T-cell (primary cell): ENCODE data around the gene KLHDC8A. TPM values are rescaled to one million over a fixed set of nuclear protein-coding genes. Genes with fewer than 3 reads are reported as not detected.

ENCODE experiments used
- ATAC-seq, 4 experiments: fragments of 200-7000 bp in 3 of 4; fragments of 150-1000 bp in 1 of 4; cut with Tn5 transposase; replicated peaks in 1 of 4; 1 replicate in 3 of 4; 2 replicates in 1 of 4; pipeline ENCODE4 v1.10.0; 2021; ENCODE audit warnings: moderate library complexity in 3 of 4, mild to moderate bottlenecking in 2 of 4, moderate number of reproducible peaks in 1 of 4
- CTCF ChIA-PET, 2 donors: fragments of 300-600 bp; sonication (Branson Sonifier 250); formaldehyde crosslinking; loops; one replicate each; lab custom pipeline; 2022; ENCODE audit warnings: antibody characterized with exemption in 2 of 2; lab: Charles Lee
- POLR2A ChIA-PET, 2 donors: fragments of 300-600 bp; sonication (Branson Sonifier 250); formaldehyde crosslinking; loops; one replicate each; lab custom pipeline; 2022; ENCODE audit warnings: antibody characterized with exemption in 2 of 2; lab: Charles Lee
- DNase-seq, 35 experiments: peaks; one replicate each; pipeline versions ENCODE4 v3.0.0 to v3.0.0-alpha.2; 2013 to 2023
- H3K27ac ChIP-seq: one replicate; pipeline ENCODE4 v1.5.1; 2013; ENCODE audit warnings: low read length
- H3K27me3 ChIP-seq, 2 experiments: replicated peaks in 1 of 2; 1 replicate in 1 of 2; 2 replicates in 1 of 2; pipeline versions ENCODE4 v1.6.1 to v1.7.0; 2013; ENCODE audit warnings: low read length in 1 of 2, mixed read lengths in 1 of 2; ENCODE audit not compliant: control insufficient read depth in 2 of 2, insufficient read depth in 2 of 2; ENCODE audit errors: extremely low read depth in 1 of 2
- H3K36me3 ChIP-seq, 2 donors: 1 replicate in 1 of 2; 2 replicates in 1 of 2; pipeline versions ENCODE4 v1.6.1 to v1.7.0; 2013; ENCODE audit warnings: low read length in 1 of 2; ENCODE audit not compliant: control insufficient read depth in 2 of 2, insufficient read depth in 1 of 2; ENCODE audit errors: extremely low read depth in 1 of 2
- H3K4me1 ChIP-seq, 2 experiments: 1 replicate in 1 of 2; 2 replicates in 1 of 2; pipeline versions ENCODE4 v1.6.1 to v1.7.0; 2013; ENCODE audit warnings: low read length in 2 of 2, mixed read lengths in 1 of 2; ENCODE audit not compliant: insufficient read depth in 2 of 2, control insufficient read depth in 1 of 2; ENCODE audit errors: extremely low read depth in 1 of 2
- H3K4me3 ChIP-seq, 2 donors: 1 replicate in 1 of 2; 2 replicates in 1 of 2; pipeline versions ENCODE4 v1.5.1 to v1.7.0; 2013; ENCODE audit warnings: mild to moderate bottlenecking in 2 of 2, low read length in 1 of 2, moderate library complexity in 1 of 2; ENCODE audit not compliant: control insufficient read depth in 1 of 2; ENCODE audit errors: extremely low read depth in 1 of 2
- H3K9me3 ChIP-seq: 2 replicates; pipeline ENCODE4 v1.7.0; 2013
- H3K27ac Mint-ChIP-seq, 2 donors: one replicate each; pipeline ENCODE4 v1.8.0; 2020 to 2021; ENCODE audit warnings: mild to moderate bottlenecking in 2 of 2, mixed read lengths in 2 of 2
- H3K27me3 Mint-ChIP-seq, 2 donors: one replicate each; pipeline ENCODE4 v1.8.0; 2021 to 2022; ENCODE audit warnings: mixed read lengths in 2 of 2
- H3K36me3 Mint-ChIP-seq: one replicate; pipeline ENCODE4 v1.8.0; 2021; ENCODE audit warnings: mixed read lengths
- H3K4me1 Mint-ChIP-seq, 3 donors: one replicate each; pipeline ENCODE4 v1.8.0; 2020 to 2022; ENCODE audit warnings: mixed read lengths in 3 of 3, mild to moderate bottlenecking in 1 of 3
- H3K4me3 Mint-ChIP-seq, 3 donors: one replicate each; pipeline ENCODE4 v1.8.0; 2020 to 2022; ENCODE audit warnings: mild to moderate bottlenecking in 3 of 3, mixed read lengths in 3 of 3, moderate library complexity in 3 of 3
- H3K9me3 Mint-ChIP-seq, 3 donors: one replicate each; pipeline ENCODE4 v1.8.0; 2020 to 2022; ENCODE audit warnings: mixed read lengths in 3 of 3
- WGBS: methylation state at CpG from one replicate; pipeline ENCODE4 v1.1.5; 2013; ENCODE audit warnings: missing lambda C conversion rate; ENCODE audit not compliant: insufficient coverage; 5-methylcytosine and 5-hydroxymethylcytosine counted together
- total RNA-seq, 35 experiments: library from RNA in 6 of 35; stranded (reverse) in 6 of 35; fragments of 120-200 nt in 1 of 35; gene quantifications; one replicate each; pipeline versions ENCODE4 v1.2.1 to v1.2.4 and lab custom pipeline; 2013 to 2026

KLHDC8A gene
- total RNA-seq, 5 donors from 2014 or later (not counting 1 experiment from before 2014, with no cell fraction given), result 0.30 TPM; not detected in 4

- Mint-ChIP-seq H3K9me3 (no peaks in the 10 kb centered on the region), H3K4me3 (peak overlapping the region; percentile 82 to 95 (median 84)), H3K27ac (peak overlapping the region; percentile 95), H3K27me3 (no peaks in the 10 kb centered on the region), H3K36me3 (peaks cover 24% of the 10 kb centered on the region), H3K4me1 (peaks cover 94 to 99% (median 98%) of the 10 kb centered on the region in 3 donors)
- no peak for ATAC-seq
- peaks cover 60 to 93% of the 10 kb centered on the region in 2 experiments for H3K4me1 ChIP-seq
- peak in 2 of 35 experiments; percentile 14 to 20 for DNase-seq
- no peaks in the 10 kb centered on the region for H3K9me3 ChIP-seq
- no peaks in the 10 kb centered on the region for H3K27me3 ChIP-seq
- H3K27ac ChIP-seq, result peak overlapping the region; percentile 66
- CTCF ChIA-PET, result interaction anchor here (0.5 to 2.7 kb wide), 6 partner anchors 10 to 40 kb away, joined by 3 to 10 read pairs (median 4); no protein-coding TSS in a partner anchor
- peak overlapping the region in 1 of 2 donors; percentile 5 for H3K4me3 ChIP-seq
- WGBS, result 43% methylated on average over 2 of the region's 5 CpGs
- POLR2A ChIA-PET, result interaction anchor here in 1 of 2 donors (1.8 kb wide), 1 partner anchor 29 kb away, joined by 11 read pairs; no protein-coding TSS in a partner anchor
- peaks cover 13 to 29% of the 10 kb centered on the region in 2 donors for H3K36me3 ChIP-seq
These were observed 41.6 kb downstream of the KLHDC8A start for GRCh38 chr1:205315008-205315618.

DNA sequence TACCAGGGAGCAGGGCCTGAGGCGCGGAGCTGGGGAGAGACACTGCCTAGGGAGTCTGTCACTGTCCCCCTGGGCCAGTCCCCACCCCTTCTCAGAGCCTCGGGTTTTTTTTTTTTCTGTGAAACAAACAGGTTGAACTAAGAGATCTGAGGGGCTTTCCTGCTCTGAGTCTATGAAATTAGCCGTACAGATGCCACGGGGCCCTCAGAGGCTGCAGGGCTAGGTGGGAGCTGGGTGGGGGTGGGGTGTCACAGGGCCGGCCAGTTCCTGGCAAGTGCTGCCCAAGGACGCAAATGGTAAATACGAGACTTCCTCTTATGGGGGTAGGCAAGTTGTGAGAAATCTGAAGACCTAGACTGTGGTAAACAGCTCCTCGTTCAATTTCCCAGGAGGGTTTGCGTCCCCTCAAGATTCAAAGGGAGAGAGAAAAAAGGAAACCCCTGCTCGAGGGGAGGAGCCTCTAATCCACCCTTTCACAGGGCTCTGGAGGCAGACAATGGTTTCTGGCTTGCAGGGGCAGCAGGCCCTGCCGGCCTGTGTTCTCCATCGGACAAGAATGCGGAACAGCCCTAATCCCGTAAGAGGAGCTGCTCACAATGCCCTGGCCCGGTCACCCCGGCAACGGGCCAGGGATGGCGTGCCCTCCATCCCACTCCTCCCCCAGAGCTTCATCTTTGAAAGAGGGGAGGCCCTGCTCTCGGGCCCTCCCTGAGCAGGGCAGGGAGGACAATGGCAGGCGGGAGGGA, 43.0 kb downstream of the KLHDC8A start:
- H3K9me3 ChIP-seq, result no peaks in the 10 kb centered on the region
- H3K27ac ChIP-seq, result peak overlapping the region; percentile 66
- H3K4me1 Mint-ChIP-seq, result peaks cover 92 to 97% (median 93%) of the 10 kb centered on the region in 3 donors
- H3K4me1 ChIP-seq, result peaks cover 54 to 90% of the 10 kb centered on the region in 2 experiments
- DNase-seq (peak in 34 of 35 experiments; percentile 7 to 75 (median 40)), ATAC-seq (peak; percentile 62 to 87 (median 68))
- WGBS, result 30% methylated on average over 10 of the region's 21 CpGs
- peaks cover 16 to 42% of the 10 kb centered on the region in 2 donors for H3K36me3 ChIP-seq
- H3K27ac Mint-ChIP-seq, result peak overlapping the region; percentile 95
- H3K27me3 ChIP-seq, result no peaks in the 10 kb centered on the region
- H3K9me3 Mint-ChIP-seq, result no peaks in the 10 kb centered on the region
- ChIA-PET CTCF (interaction anchor here (0.5 to 2.7 kb wide), 11 partner anchors 11 to 917 kb away, joined by 3 to 10 read pairs (median 3); no protein-coding TSS in a partner anchor), POLR2A (interaction anchor here in 1 of 2 donors (1.8 kb wide), 1 partner anchor 28 kb away, joined by 11 read pairs; no protein-coding TSS in a partner anchor)
- H3K27me3 Mint-ChIP-seq, result no peaks in the 10 kb centered on the region
- H3K36me3 Mint-ChIP-seq, result peaks cover 32% of the 10 kb centered on the region
- peak overlapping the region; percentile 44 to 45 for H3K4me3 ChIP-seq
- H3K4me3 Mint-ChIP-seq, result peak overlapping the region; percentile 82 to 95 (median 84)

DNA sequence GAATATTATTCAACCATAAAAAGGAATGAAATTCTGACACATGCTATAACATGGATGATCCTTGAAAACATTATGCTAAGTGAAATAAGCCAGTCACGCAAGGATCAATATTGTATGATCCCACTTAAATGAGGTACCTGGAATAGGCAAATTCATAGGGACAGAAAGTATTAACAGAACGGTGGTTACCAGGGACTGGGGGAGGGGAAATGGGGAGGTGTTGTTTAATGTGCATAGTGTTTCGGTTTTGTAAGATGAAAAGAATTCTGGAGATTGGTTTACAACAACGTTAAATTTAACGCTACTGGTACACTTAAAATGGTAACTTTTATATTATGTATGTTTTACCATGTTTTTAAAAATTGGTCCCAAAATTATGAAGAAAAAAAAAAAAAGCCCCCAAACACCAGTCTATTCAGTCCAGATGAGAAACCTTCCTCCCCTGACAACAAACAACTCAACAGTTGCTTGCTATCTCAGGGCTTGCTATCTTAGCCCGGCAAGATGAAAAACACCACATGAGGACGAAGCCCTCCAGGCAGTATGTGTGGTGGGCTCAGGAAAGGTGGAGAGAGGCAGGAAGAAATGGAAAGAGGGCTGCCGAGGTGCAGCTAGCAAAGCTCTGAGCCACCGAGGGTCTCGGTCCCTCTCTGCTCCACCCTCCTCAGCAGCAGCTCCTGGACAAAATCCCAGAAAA, 43.7 kb downstream of the KLHDC8A start:
- Mint-ChIP-seq H3K9me3 (no peaks in the 10 kb centered on the region), H3K4me1 (peaks cover 92 to 96% (median 92%) of the 10 kb centered on the region in 3 donors), H3K4me3 (peak overlapping the region; percentile 82 to 95 (median 84)), H3K27ac (peak overlapping the region; percentile 95), H3K36me3 (peaks cover 35% of the 10 kb centered on the region), H3K27me3 (no peaks in the 10 kb centered on the region)
- CTCF ChIA-PET, result interaction anchor here in 1 of 2 donors (0.6 to 2.7 kb wide), 8 partner anchors 12 to 917 kb away, joined by 3 to 10 read pairs (median 6); no protein-coding TSS in a partner anchor
- no peaks in the 10 kb centered on the region for H3K27me3 ChIP-seq
- peaks cover 49 to 89% of the 10 kb centered on the region in 2 experiments for H3K4me1 ChIP-seq
- H3K4me3 ChIP-seq, result peak overlapping the region; percentile 44 to 45
- POLR2A ChIA-PET, result interaction anchor here in 1 of 2 donors (1.8 kb wide), 1 partner anchor 27 kb away, joined by 11 read pairs; no protein-coding TSS in a partner anchor
- WGBS, result 35% methylated on average over 4 of the region's 10 CpGs
- ATAC-seq, result peak in 1 of 4 experiments; percentile 4
- no peaks in the 10 kb centered on the region for H3K9me3 ChIP-seq
- H3K27ac ChIP-seq, result peak overlapping the region; percentile 66
- peaks cover 20 to 50% of the 10 kb centered on the region in 2 donors for H3K36me3 ChIP-seq
- peak in 7 of 35 experiments; percentile 10 to 48 (median 17) for DNase-seq

- Histone ChIP-seq H3K36me3 (peaks cover 29 to 58% of the 10 kb centered on the region in 2 donors), H3K27me3 (no peaks in the 10 kb centered on the region), H3K4me1 (peaks cover 32 to 89% of the 10 kb centered on the region in 2 experiments), H3K4me3 (no peak overlapping the region), H3K9me3 (no peaks in the 10 kb centered on the region), H3K27ac (no peak overlapping the region)
- Mint-ChIP-seq H3K27ac (peak overlapping the region; percentile 71 to 95), H3K9me3 (no peaks in the 10 kb centered on the region), H3K27me3 (no peaks in the 10 kb centered on the region), H3K36me3 (peaks cover 50% of the 10 kb centered on the region), H3K4me1 (peaks cover 85 to 95% (median 91%) of the 10 kb centered on the region in 3 donors), H3K4me3 (peak overlapping the region in 1 of 3 donors; percentile 95)
- WGBS, result 80% methylated on average over 1 of the region's 8 CpGs
- ChIA-PET POLR2A (no interaction called here), CTCF (interaction anchor here (1.1 to 1.2 kb wide), 2 partner anchors 10 to 38 kb away, joined by 3 to 4 read pairs; partner anchors contain the start of gene NUAK2 (in 1 of the 2))
- DNase-seq (no peak), ATAC-seq (no peak)
These were observed 45.6 kb downstream of the KLHDC8A start for GRCh38 chr1:205310976-205311704.

DNA sequence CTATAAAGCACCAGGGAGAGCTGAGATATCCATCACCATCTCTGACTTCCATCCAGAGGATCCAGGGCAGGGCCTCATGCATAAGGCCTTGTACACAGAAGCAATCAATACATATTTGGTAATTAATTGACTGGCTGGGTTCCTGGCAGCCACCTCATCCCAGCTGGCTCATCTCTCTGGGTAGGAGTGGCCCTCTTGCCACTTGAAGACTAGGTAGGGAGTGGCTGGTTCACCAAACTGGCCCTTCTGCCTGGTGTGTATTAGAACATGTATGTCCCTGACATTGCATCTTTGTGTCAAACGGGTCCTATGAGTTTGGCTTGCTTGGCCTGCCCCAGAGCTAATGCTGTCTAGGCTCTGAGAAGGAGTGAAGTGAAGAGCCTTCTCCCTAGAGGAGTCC, 47.0 kb downstream of the KLHDC8A start:
- H3K27ac ChIP-seq, result no peak overlapping the region
- Mint-ChIP-seq H3K27me3 (no peaks in the 10 kb centered on the region), H3K27ac (peak overlapping the region; percentile 39 to 52), H3K9me3 (no peaks in the 10 kb centered on the region), H3K36me3 (peaks cover 60% of the 10 kb centered on the region), H3K4me3 (no peak overlapping the region), H3K4me1 (peaks cover 80 to 93% (median 88%) of the 10 kb centered on the region in 3 donors)
- POLR2A ChIA-PET, result no interaction called here
- CTCF ChIA-PET, result interaction anchor here in 1 of 2 donors (0.5 kb wide), 1 partner anchor 11 kb away, joined by 5 read pairs; no protein-coding TSS in a partner anchor
- H3K4me1 ChIP-seq, result peaks cover 21 to 83% of the 10 kb centered on the region in 2 experiments
- DNase-seq (no peak), ATAC-seq (no peak)
- H3K4me3 ChIP-seq, result no peak overlapping the region
- peaks cover 32 to 70% of the 10 kb centered on the region in 2 donors for H3K36me3 ChIP-seq
- H3K27me3 ChIP-seq, result no peaks in the 10 kb centered on the region
- no peaks in the 10 kb centered on the region for H3K9me3 ChIP-seq
- WGBS, result 100% methylated on average over 1 of the region's 1 CpG
